GM12874 (cell line): ENCODE measurements around the gene EVA1B.

Source experiments
- CTCF ChIP-seq: IDR thresholded peaks from 2 replicates; pipeline ENCODE4 v1.5.1; 2011; ENCODE audit warnings: low read depth, mild to moderate bottlenecking, control low read depth, low read length, moderate library complexity; ENCODE audit not compliant: insufficient read depth

Gene EVA1B

GRCh38 chr1:36329817-36330216 is 6.4 kb upstream of the EVA1B start:
- no peak for TF ChIP-seq CTCF

- no peak for TF ChIP-seq CTCF
Observed at GRCh38 chr1:36328713-36329112, 5.3 kb upstream of the EVA1B start.

GRCh38 chr1:36328088-36328480 is 4.6 kb upstream of the EVA1B start:
- TF ChIP-seq CTCF = no peak

- TF ChIP-seq CTCF = no peak
Observed at GRCh38 chr1:36327421-36328087, 4.1 kb upstream of the EVA1B start.

- TF ChIP-seq CTCF = no peak
Observed at GRCh38 chr1:36326499-36326898, 3.1 kb upstream of the EVA1B start.

GRCh38 chr1:36324353-36324703 is 883 bp upstream of the EVA1B start:
- TF ChIP-seq CTCF = no peak

- TF ChIP-seq CTCF = no peak
Observed at GRCh38 chr1:36322786-36323635, 434 bp downstream of the EVA1B start.
